NCI-H748 (cell line): Measurements from ENCODE around the gene RAP1A.
"Not testable (repeated sequence)": the region's sequence is repeated elsewhere in the genome, so short reads cannot be mapped to it uniquely, and the experiment has no call there.

ENCODE experiments used
- DNase-seq: peaks from one replicate; lab custom pipeline; 2025; ENCODE audit not compliant: unreplicated experiment; lab: John Stamatoyannopoulos, UW

The RAP1A gene

GRCh38 chr1:111660204-111661150, 40.9 kb downstream of the RAP1A start:
- DNase-seq: no peak

- DNase-seq: no peak
Observed at GRCh38 chr1:111664652-111665051, 45.1 kb downstream of the RAP1A start.

GRCh38 chr1:111665497-111665896, 45.9 kb downstream of the RAP1A start:
- no peak for DNase-seq

- DNase-seq: no peak
Observed at GRCh38 chr1:111666828-111667227, 47.2 kb downstream of the RAP1A start.

- DNase-seq: no peak
Observed at GRCh38 chr1:111669268-111669667, 49.7 kb downstream of the RAP1A start.

- no peak for DNase-seq
Observed at GRCh38 chr1:111671852-111672251, 52.3 kb downstream of the RAP1A start.

- no peak for DNase-seq
Observed at GRCh38 chr1:111672331-111672730, 52.7 kb downstream of the RAP1A start.

GRCh38 chr1:111677604-111678003, 58.0 kb downstream of the RAP1A start:
- no peak for DNase-seq

- DNase-seq: no peak
Observed at GRCh38 chr1:111679541-111679940, 60.0 kb downstream of the RAP1A start.

GRCh38 chr1:111680212-111680800, 60.7 kb downstream of the RAP1A start:
- not testable (repeated sequence) for DNase-seq

- DNase-seq: not testable (repeated sequence)
Observed at GRCh38 chr1:111685293-111686153, 65.9 kb downstream of the RAP1A start.

- no peak for DNase-seq
Observed at GRCh38 chr1:111690306-111690617, 70.7 kb downstream of the RAP1A start.

GRCh38 chr1:111691886-111692285, 72.3 kb downstream of the RAP1A start:
- no peak for DNase-seq

GRCh38 chr1:111695801-111696200, 76.2 kb downstream of the RAP1A start:
- no peak for DNase-seq

GRCh38 chr1:111696330-111696729, 76.7 kb downstream of the RAP1A start:
- DNase-seq: no peak

- no peak for DNase-seq
Observed at GRCh38 chr1:111699268-111699667, 79.7 kb downstream of the RAP1A start.

GRCh38 chr1:111702504-111703050, 83.0 kb downstream of the RAP1A start:
- no peak for DNase-seq

- DNase-seq: no peak
Observed at GRCh38 chr1:111704240-111704639, 84.7 kb downstream of the RAP1A start.

- no peak for DNase-seq
Observed at GRCh38 chr1:111704776-111705175, 85.2 kb downstream of the RAP1A start.

GRCh38 chr1:111705841-111706240, 86.3 kb downstream of the RAP1A start:
- no peak for DNase-seq

GRCh38 chr1:111706921-111707320, 87.3 kb downstream of the RAP1A start:
- DNase-seq: no peak
